ENCODE measurements around the gene RHOT2.
"Not testable (repeated sequence)": the region's sequence is repeated elsewhere in the genome, so short reads cannot be mapped to it uniquely, and the experiment has no call there.

RHOT2 gene

GRCh38 chr16:708959-709358 is 41.0 kb downstream of the RHOT2 start:
- Histone ChIP-seq H3K27me3 (ENCODE audit: control insufficient read depth, insufficient read depth, low read length) (peaks cover 58% of the 10 kb centered on the region), H3K9me3 (ENCODE audit: control insufficient read depth, insufficient read depth, low read length) (no peaks in the 10 kb centered on the region), H3K36me3 (ENCODE audit: control insufficient read depth, insufficient read depth, low read length) (no peaks in the 10 kb centered on the region), H3K27ac (ENCODE audit: low read depth, low read length) (no peak overlapping the region), H3K4me3 (ENCODE audit: low read depth, low read length) (no peak overlapping the region), H3K4me1 (ENCODE audit: control insufficient read depth, insufficient read depth, low read length) (peaks cover 2% of the 10 kb centered on the region; the same call in 1 of the 2 replicates), H3K9ac (ENCODE audit: low read depth, low read length) (no peak overlapping the region)

GRCh38 chr16:709566-710499 is 41.9 kb downstream of the RHOT2 start:
- no peak overlapping the region for H3K9ac ChIP-seq (ENCODE audit: low read depth, low read length)

GRCh38 chr16:710500-711075 is 42.7 kb downstream of the RHOT2 start:
- Histone ChIP-seq H3K9me3 (ENCODE audit: control insufficient read depth, insufficient read depth, low read length) (no peaks in the 10 kb centered on the region), H3K27ac (ENCODE audit: low read depth, low read length) (no peak overlapping the region), H3K36me3 (ENCODE audit: control insufficient read depth, insufficient read depth, low read length) (no peaks in the 10 kb centered on the region), H3K9ac (ENCODE audit: low read depth, low read length) (no peak overlapping the region), H3K27me3 (ENCODE audit: control insufficient read depth, insufficient read depth, low read length) (peaks cover 53% of the 10 kb centered on the region), H3K4me3 (ENCODE audit: low read depth, low read length) (no peak overlapping the region), H3K4me1 (ENCODE audit: control insufficient read depth, insufficient read depth, low read length) (peaks cover 2% of the 10 kb centered on the region; the same call in 1 of the 2 replicates)

More at GRCh38 chr16:709566-710499, 41.9 kb downstream of the RHOT2 start:
- Histone ChIP-seq H3K4me1 (ENCODE audit: control insufficient read depth, insufficient read depth, low read length) (peaks cover 2% of the 10 kb centered on the region; the same call in 1 of the 2 replicates), H3K4me3 (ENCODE audit: low read depth, low read length) (no peak overlapping the region), H3K36me3 (ENCODE audit: control insufficient read depth, insufficient read depth, low read length) (no peaks in the 10 kb centered on the region), H3K27ac (ENCODE audit: low read depth, low read length) (no peak overlapping the region), H3K27me3 (ENCODE audit: control insufficient read depth, insufficient read depth, low read length) (peaks cover 55% of the 10 kb centered on the region), H3K9me3 (ENCODE audit: control insufficient read depth, insufficient read depth, low read length) (no peaks in the 10 kb centered on the region)

GRCh38 chr16:711084-711483 is 43.2 kb downstream of the RHOT2 start:
- no peaks in the 10 kb centered on the region for H3K36me3 ChIP-seq (ENCODE audit: control insufficient read depth, insufficient read depth, low read length)
- H3K9ac ChIP-seq (ENCODE audit: low read depth, low read length), result no peak overlapping the region

GRCh38 chr16:711548-712320 is 43.8 kb downstream of the RHOT2 start:
- no peak overlapping the region for H3K9ac ChIP-seq (ENCODE audit: low read depth, low read length)
- H3K27me3 ChIP-seq (ENCODE audit: control insufficient read depth, insufficient read depth, low read length), result peaks cover 53% of the 10 kb centered on the region
- no peaks in the 10 kb centered on the region for H3K9me3 ChIP-seq (ENCODE audit: control insufficient read depth, insufficient read depth, low read length)
- no peak overlapping the region for H3K27ac ChIP-seq (ENCODE audit: low read depth, low read length)
- H3K4me3 ChIP-seq (ENCODE audit: low read depth, low read length), result no peak overlapping the region
- H3K36me3 ChIP-seq (ENCODE audit: control insufficient read depth, insufficient read depth, low read length), result no peaks in the 10 kb centered on the region
- peaks cover 11% of the 10 kb centered on the region for H3K4me1 ChIP-seq (ENCODE audit: control insufficient read depth, insufficient read depth, low read length)

More at GRCh38 chr16:711084-711483, 43.2 kb downstream of the RHOT2 start:
- Histone ChIP-seq H3K27me3 (ENCODE audit: control insufficient read depth, insufficient read depth, low read length) (peaks cover 56% of the 10 kb centered on the region), H3K4me3 (ENCODE audit: low read depth, low read length) (no peak overlapping the region), H3K9me3 (ENCODE audit: control insufficient read depth, insufficient read depth, low read length) (no peaks in the 10 kb centered on the region), H3K4me1 (ENCODE audit: control insufficient read depth, insufficient read depth, low read length) (peaks cover 6% of the 10 kb centered on the region; the same call in 1 of the 2 replicates), H3K27ac (ENCODE audit: low read depth, low read length) (no peak overlapping the region)

GRCh38 chr16:712740-713250 is 44.9 kb downstream of the RHOT2 start:
- H3K36me3 ChIP-seq (ENCODE audit: control insufficient read depth, insufficient read depth, low read length); H3K9me3 ChIP-seq (ENCODE audit: control insufficient read depth, insufficient read depth, low read length); H3K9ac ChIP-seq (ENCODE audit: low read depth, low read length); H3K4me3 ChIP-seq (ENCODE audit: low read depth, low read length); H3K27ac ChIP-seq (ENCODE audit: low read depth, low read length): not testable (repeated sequence)
- H3K27me3 ChIP-seq (ENCODE audit: control insufficient read depth, insufficient read depth, low read length), result peaks cover 43% of the 10 kb centered on the region
- H3K4me1 ChIP-seq (ENCODE audit: control insufficient read depth, insufficient read depth, low read length), result peaks cover 11% of the 10 kb centered on the region

- Histone ChIP-seq H3K4me1 (ENCODE audit: control insufficient read depth, insufficient read depth, low read length) (peaks cover 14% of the 10 kb centered on the region), H3K9ac (ENCODE audit: low read depth, low read length) (no peak overlapping the region), H3K27me3 (ENCODE audit: control insufficient read depth, insufficient read depth, low read length) (peaks cover 38% of the 10 kb centered on the region), H3K27ac (ENCODE audit: low read depth, low read length) (no peak overlapping the region), H3K36me3 (ENCODE audit: control insufficient read depth, insufficient read depth, low read length) (no peaks in the 10 kb centered on the region), H3K9me3 (ENCODE audit: control insufficient read depth, insufficient read depth, low read length) (no peaks in the 10 kb centered on the region), H3K4me3 (ENCODE audit: low read depth, low read length) (no peak overlapping the region)
These were observed 46.1 kb downstream of the RHOT2 start for GRCh38 chr16:714079-714478.

- peak within 1 kb of the TSS; percentile 71 for H3K4me3 ChIP-seq (ENCODE audit: low read depth, low read length)
- H3K9me3 ChIP-seq (ENCODE audit: control insufficient read depth, insufficient read depth, low read length), result no peaks in the 10 kb centered on the region
- peaks cover 32% of the 10 kb centered on the region for H3K27me3 ChIP-seq (ENCODE audit: control insufficient read depth, insufficient read depth, low read length)
- no peak within 1 kb of the TSS for H3K9ac ChIP-seq (ENCODE audit: low read depth, low read length)
- peaks cover 21% of the 10 kb centered on the region for H3K4me1 ChIP-seq (ENCODE audit: control insufficient read depth, insufficient read depth, low read length)
- H3K36me3 ChIP-seq (ENCODE audit: control insufficient read depth, insufficient read depth, low read length), result no peaks in the 10 kb centered on the region
- H3K27ac ChIP-seq (ENCODE audit: low read depth, low read length), result no peak within 1 kb of the TSS
These were observed 46.9 kb downstream of the RHOT2 start, which contains the start of gene METRN for GRCh38 chr16:714558-715476. Gene METRN (plus strand): TSS chr16:715118. CDS start chr16:715290, 172 bp downstream.

- no peak overlapping the region for H3K9ac ChIP-seq (ENCODE audit: low read depth, low read length)
- H3K27ac ChIP-seq (ENCODE audit: low read depth, low read length), result no peak overlapping the region
These were observed 47.7 kb downstream of the RHOT2 start for GRCh38 chr16:715477-716199.

More at GRCh38 chr16:715477-716199, 47.7 kb downstream of the RHOT2 start:
- no peaks in the 10 kb centered on the region for H3K36me3 ChIP-seq (ENCODE audit: control insufficient read depth, insufficient read depth, low read length)
- H3K4me1 ChIP-seq (ENCODE audit: control insufficient read depth, insufficient read depth, low read length), result peaks cover 23% of the 10 kb centered on the region
- no peaks in the 10 kb centered on the region for H3K9me3 ChIP-seq (ENCODE audit: control insufficient read depth, insufficient read depth, low read length)
- peak overlapping the region; percentile 71 for H3K4me3 ChIP-seq (ENCODE audit: low read depth, low read length)
- H3K27me3 ChIP-seq (ENCODE audit: control insufficient read depth, insufficient read depth, low read length), result peaks cover 32% of the 10 kb centered on the region

Measured in HUES48 (cell line).